ENCODE results near the gene EZH1. TPM values are rescaled to one million over a fixed set of nuclear protein-coding genes. Genes with fewer than 3 reads are reported as not detected.

EZH1 gene
- total and polyA plus RNA-seq, 2 of the 4 experiments (the other 2 are of a cell fraction): 17.6 to 27.3 TPM

GRCh38 chr17:42767512-42767911, 22.7 kb upstream of the EZH1 start:
- H2AK5ac ChIP-seq (ENCODE audit: low read depth, low read length): no peak overlapping the region
- H2AK9ac ChIP-seq (replicated peaks; ENCODE audit: low read depth, low read length, poor library complexity): no peak overlapping the region
- no peak overlapping the region for H4K5ac ChIP-seq (ENCODE audit: low read depth, low read length)
- no peak overlapping the region for H3K27ac ChIP-seq (ENCODE audit: insufficient read depth, low read length)
- no peak overlapping the region for H4K8ac ChIP-seq (ENCODE audit: low read depth in 2 of 2, low read length in 2 of 2)
- no peaks in the 10 kb centered on the region for H3K36me3 ChIP-seq (ENCODE audit: control insufficient read depth, insufficient read depth, low read length)
- H3K9me1 ChIP-seq (ENCODE audit: insufficient read depth, low read length): no peaks in the 10 kb centered on the region
- no peak overlapping the region for H3K4me2 ChIP-seq (ENCODE audit: low read depth, low read length)
- no peak overlapping the region for H3K4me3 ChIP-seq (ENCODE audit: insufficient read depth, low read depth, low read length)
- POLR2A ChIA-PET (ENCODE audit: unreplicated experiment): no interaction called here
- H2BK15ac ChIP-seq (ENCODE audit: low read depth, low read length): no peak overlapping the region
- H3K9me3 ChIP-seq (ENCODE audit: control insufficient read depth, insufficient read depth, low read length): no peaks in the 10 kb centered on the region
- intact Hi-C loops (cut with micrococcal nuclease): no loop called here
- CTCF ChIA-PET: no interaction called here
- no peak overlapping the region for H3K4ac ChIP-seq (ENCODE audit: low read depth, low read length)
- H3K56ac ChIP-seq (ENCODE audit: extremely low read depth, insufficient read depth, low read length): no peak overlapping the region
- H4K91ac ChIP-seq (ENCODE audit: insufficient read depth, low read depth, low read length): no peak overlapping the region
- H3K79me1 ChIP-seq (ENCODE audit: low read depth in 1 of 2, low read length in 2 of 2): no peaks in the 10 kb centered on the region; a peak in 1 of 4 replicates
- H4K20me1 ChIP-seq (ENCODE audit: insufficient read depth, low read length): no peaks in the 10 kb centered on the region
- no TSS peak for BruUV-seq (replicated peaks)
- no peak for ATAC-seq (ENCODE audit: low read depth)
- H2BK5ac ChIP-seq (ENCODE audit: low read depth, low read length, poor library complexity, severe bottlenecking): no peak overlapping the region
- H3K14ac ChIP-seq (replicated peaks; ENCODE audit: low read depth, low read length): no peak overlapping the region
- DNase-seq: no peak
- H2BK20ac ChIP-seq (ENCODE audit: low read depth, low read length): no peak overlapping the region
- no peak overlapping the region for H2AFZ ChIP-seq (replicated peaks; ENCODE audit: low read length, poor library complexity)
- H3K23ac ChIP-seq (ENCODE audit: low read depth, low read length): no peak overlapping the region
- dilution Hi-C loops (cut with HindIII; ENCODE audit: low sequenced_read_pairs, unreplicated experiment): no loop called here
- no peak overlapping the region for H3K18ac ChIP-seq (ENCODE audit: low read depth, low read length)
- H3K9ac ChIP-seq (ENCODE audit: low read depth, low read length): no peak overlapping the region
- peaks cover 1% of the 10 kb centered on the region; the same call in 1 of the 2 replicates for H3K27me3 ChIP-seq (ENCODE audit: control insufficient read depth, insufficient read depth, low read length)
- TF ChIP-seq CEBPB (IDR thresholded peaks at IDR 0.05; ENCODE audit: low read depth, low read length) (no peak), RFX5 (IDR thresholded peaks at IDR 0.05; ENCODE audit: low read depth, low read length) (no peak), SMC3 (IDR thresholded peaks at IDR 0.05; ENCODE audit: low read depth, low read length) (no peak), MAFK (IDR thresholded peaks at IDR 0.05; ENCODE audit: low read depth, low read length) (no peak), RCOR1 (IDR thresholded peaks at IDR 0.05; ENCODE audit: insufficient replicate concordance, low read length) (no peak), BHLHE40 (IDR thresholded peaks at IDR 0.05; ENCODE audit: low read depth, low read length) (no peak), NFE2L2 (IDR thresholded peaks at IDR 0.05; ENCODE audit: low read depth, low read length) (no peak), RAD21 (IDR thresholded peaks at IDR 0.05; ENCODE audit: low read length) (no peak), MXI1 (IDR thresholded peaks at IDR 0.05; ENCODE audit: borderline replicate concordance, low read depth, low read length) (no peak)
- TF ChIP-seq, protein P1, sequence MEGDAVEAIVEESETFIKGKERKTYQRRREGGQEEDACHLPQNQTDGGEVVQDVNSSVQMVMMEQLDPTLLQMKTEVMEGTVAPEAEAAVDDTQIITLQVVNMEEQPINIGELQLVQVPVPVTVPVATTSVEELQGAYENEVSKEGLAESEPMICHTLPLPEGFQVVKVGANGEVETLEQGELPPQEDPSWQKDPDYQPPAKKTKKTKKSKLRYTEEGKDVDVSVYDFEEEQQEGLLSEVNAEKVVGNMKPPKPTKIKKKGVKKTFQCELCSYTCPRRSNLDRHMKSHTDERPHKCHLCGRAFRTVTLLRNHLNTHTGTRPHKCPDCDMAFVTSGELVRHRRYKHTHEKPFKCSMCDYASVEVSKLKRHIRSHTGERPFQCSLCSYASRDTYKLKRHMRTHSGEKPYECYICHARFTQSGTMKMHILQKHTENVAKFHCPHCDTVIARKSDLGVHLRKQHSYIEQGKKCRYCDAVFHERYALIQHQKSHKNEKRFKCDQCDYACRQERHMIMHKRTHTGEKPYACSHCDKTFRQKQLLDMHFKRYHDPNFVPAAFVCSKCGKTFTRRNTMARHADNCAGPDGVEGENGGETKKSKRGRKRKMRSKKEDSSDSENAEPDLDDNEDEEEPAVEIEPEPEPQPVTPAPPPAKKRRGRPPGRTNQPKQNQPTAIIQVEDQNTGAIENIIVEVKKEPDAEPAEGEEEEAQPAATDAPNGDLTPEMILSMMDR (conservative IDR thresholded peaks at IDR 0.05; ENCODE audit: low read depth, low read length): no peak
- in situ Hi-C loops (cut with MboI; ENCODE audit: low sequenced_read_pairs): no loop called here
- no peaks in the 10 kb centered on the region for H3K4me1 ChIP-seq (ENCODE audit: control insufficient read depth, insufficient read depth, low read length)
- H2BK120ac ChIP-seq (ENCODE audit: low read depth, low read length): no peak overlapping the region

All from IMR-90 (cell line).